Activated CD4-positive, alpha-beta T cell treated with anti-CD3 and anti-CD28 coated beads for 24 hours (primary cell): ENCODE results near the gene SAA1.

ENCODE experiments used
- DNase-seq, 2 donors: peaks; one replicate each; pipeline ENCODE4 v3.0.0-alpha.2; 2020; ENCODE audit warnings: low read depth in 2 of 2

Gene SAA1

GRCh38 chr11:18310800-18311340, 44.8 kb downstream of the SAA1 start:
- no peak for DNase-seq

- no peak for DNase-seq
These were observed 45.9 kb downstream of the SAA1 start for GRCh38 chr11:18312012-18312411.

GRCh38 chr11:18312663-18313420, 46.8 kb downstream of the SAA1 start:
- no peak for DNase-seq

- no peak for DNase-seq
These were observed 48.1 kb downstream of the SAA1 start for GRCh38 chr11:18313965-18314763.

- no peak for DNase-seq
These were observed 48.9 kb downstream of the SAA1 start for GRCh38 chr11:18314784-18315523.

- DNase-seq, result no peak
These were observed 49.8 kb downstream of the SAA1 start for GRCh38 chr11:18315893-18316292.

GRCh38 chr11:18317551-18317950, 51.5 kb downstream of the SAA1 start:
- no peak for DNase-seq
